Parathyroid adenoma (tissue), 2 donors: ENCODE measurements around the gene SPG11.

Source experiments
- H2AFZ ChIP-seq: fragments of 300-600 bp; sonication (generic); one replicate; pipeline ENCODE4 v1.7.0; 2017; ENCODE audit warnings: antibody characterized with exemption, mild to moderate bottlenecking
- H3K27ac ChIP-seq: fragments of 300-600 bp; sonication (generic); one replicate; pipeline ENCODE4 v1.7.0; 2017
- H3K27me3 ChIP-seq: fragments of 300-600 bp; sonication (generic); one replicate; pipeline ENCODE4 v1.7.0; 2017; ENCODE audit warnings: low read length; ENCODE audit not compliant: control insufficient read depth, insufficient read depth
- H3K36me3 ChIP-seq: fragments of 300-600 bp; sonication (generic); one replicate; pipeline ENCODE4 v1.7.0; 2017; ENCODE audit warnings: low read length; ENCODE audit not compliant: control insufficient read depth, insufficient read depth
- H3K4me1 ChIP-seq: fragments of 300-600 bp; sonication (generic); one replicate; pipeline ENCODE4 v1.7.0; 2017; ENCODE audit warnings: control low read depth
- H3K4me2 ChIP-seq: fragments of 300-600 bp; sonication (generic); one replicate; pipeline ENCODE4 v1.7.0; 2017; ENCODE audit warnings: low read length
- H3K4me3 ChIP-seq: fragments of 300-600 bp; sonication (generic); one replicate; pipeline ENCODE4 v1.7.0; 2017; ENCODE audit warnings: low read depth, low read length
- H3K79me2 ChIP-seq: fragments of 300-600 bp; sonication (generic); one replicate; pipeline ENCODE4 v1.7.0; 2017; ENCODE audit warnings: control low read depth
- H3K9ac ChIP-seq: fragments of 300-600 bp; sonication (generic); one replicate; pipeline ENCODE4 v1.7.0; 2017; ENCODE audit warnings: mild to moderate bottlenecking
- H3K9me3 ChIP-seq: fragments of 300-600 bp; sonication (generic); one replicate; pipeline ENCODE4 v1.7.0; 2017; ENCODE audit warnings: low read length; ENCODE audit not compliant: control insufficient read depth
- CTCF ChIP-seq: fragments of 300-600 bp; sonication (generic); IDR thresholded peaks from one replicate; pipeline ENCODE4 v1.7.0; 2017; ENCODE audit warnings: antibody characterized with exemption, mild to moderate bottlenecking
- donor health status: primary hyperparathyroidism.

The SPG11 gene

GRCh38 chr15:44711096-44711742 is 47.8 kb upstream of the SPG11 start, which contains the start of the genes B2M and PATL2:
TSS of gene B2M (plus strand) at chr15:44711517. CDS start at chr15:44711547, 30 bp downstream.
TSS of gene PATL2 (minus strand) at chr15:44711323. CDS start at chr15:44676490, 34,833 bp downstream.
- Histone ChIP-seq H3K27ac (peak within 1 kb of the TSS; percentile 93), H3K27me3 (no peaks in the 10 kb centered on the region), H3K4me2 (peak within 1 kb of the TSS; percentile 88), H3K4me3 (peak within 1 kb of the TSS; percentile 88), H3K9ac (peak within 1 kb of the TSS; percentile 88), H3K4me1 (no peaks in the 10 kb centered on the region), H3K79me2 (no peaks in the 10 kb centered on the region), H2AFZ (peak within 1 kb of the TSS; percentile 90), H3K9me3 (no peaks in the 10 kb centered on the region), H3K36me3 (no peaks in the 10 kb centered on the region)
- TF ChIP-seq CTCF = no peak

- H3K4me2 ChIP-seq = peak overlapping the region; percentile 88
- H3K36me3 ChIP-seq = no peaks in the 10 kb centered on the region
- H2AFZ ChIP-seq = peak overlapping the region; percentile 90
- H3K9ac ChIP-seq = no peak overlapping the region
- H3K79me2 ChIP-seq = no peaks in the 10 kb centered on the region
- H3K27me3 ChIP-seq = no peaks in the 10 kb centered on the region
- no peak for TF ChIP-seq CTCF
- H3K9me3 ChIP-seq = no peaks in the 10 kb centered on the region
- peak overlapping the region; percentile 88 for H3K4me3 ChIP-seq
- peak overlapping the region; percentile 93 for H3K27ac ChIP-seq
- H3K4me1 ChIP-seq = no peaks in the 10 kb centered on the region
Observed at GRCh38 chr15:44710236-44711095, 47.0 kb upstream of the SPG11 start.

GRCh38 chr15:44706946-44707636 is 43.6 kb upstream of the SPG11 start:
- H3K9ac ChIP-seq = no peak overlapping the region
- H3K27me3 ChIP-seq = no peaks in the 10 kb centered on the region
- no peaks in the 10 kb centered on the region for H3K79me2 ChIP-seq
- no peak overlapping the region for H3K4me2 ChIP-seq
- no peaks in the 10 kb centered on the region for H3K9me3 ChIP-seq
- H3K36me3 ChIP-seq = no peaks in the 10 kb centered on the region
- H3K4me1 ChIP-seq = no peaks in the 10 kb centered on the region
- no peak overlapping the region for H3K27ac ChIP-seq
- no peak overlapping the region for H2AFZ ChIP-seq
- TF ChIP-seq CTCF = no peak
- H3K4me3 ChIP-seq = no peak overlapping the region

GRCh38 chr15:44706401-44706800 is 42.9 kb upstream of the SPG11 start:
- Histone ChIP-seq H2AFZ (no peak overlapping the region), H3K4me3 (no peak overlapping the region), H3K27ac (no peak overlapping the region), H3K9me3 (no peaks in the 10 kb centered on the region), H3K79me2 (no peaks in the 10 kb centered on the region), H3K36me3 (no peaks in the 10 kb centered on the region), H3K27me3 (no peaks in the 10 kb centered on the region), H3K4me1 (no peaks in the 10 kb centered on the region), H3K9ac (no peak overlapping the region), H3K4me2 (no peak overlapping the region)
- no peak for TF ChIP-seq CTCF
